A549 (cell line): Measurements from ENCODE around the gene TERB2. TPM values are rescaled to one million over a fixed set of nuclear protein-coding genes. Genes with fewer than 3 reads are reported as not detected.
"Not testable (repeated sequence)": the region's sequence is repeated elsewhere in the genome, so short reads cannot be mapped to it uniquely, and the experiment has no call there.

Experiments used
- ATAC-seq, 2 experiments: fragments of 200-7000 bp in 1 of 2; fragments of >200 bp in 1 of 2; cut with Nextera tagmentation in 1 of 2; cut with Tn5 transposase in 1 of 2; 3 replicates each; pipeline versions ENCODE4 v1.8.0 to v1.9.1; 2018 to 2020; ENCODE audit warnings: mild to moderate bottlenecking in 1 of 2, moderate library complexity in 1 of 2
- CTCF ChIA-PET: fragments of 300-600 bp; sonication (Branson Sonifier 250); formaldehyde crosslinking; extraction: SDS; loops from one replicate; lab custom pipeline; 2021; ENCODE audit warnings: antibody characterized with exemption, inconsistent platforms; lab: Yijun Ruan, JAX
- POLR2A ChIA-PET: fragments of 350-600 bp; formaldehyde crosslinking; extraction: SDS; loops from one replicate; lab custom pipeline; 2021; ENCODE audit warnings: antibody characterized with exemption, inconsistent platforms; lab: Yijun Ruan, JAX
- DNase-seq, 2 experiments: peaks; one replicate each; pipeline versions ENCODE4 v3.0.0 to v3.0.0-alpha.2; 2011 to 2016; ENCODE audit warnings: low read depth in 1 of 2, low spot score in 1 of 2
- FAIRE-seq: peaks from 2 replicates; lab custom pipeline; 2011; peaks lifted over from hg19 to GRCh38; lab: Jason Lieb, UNC
- H3K27ac ChIP-seq, 2 experiments: fragments of >200 bp; sonication (Bioruptor Twin); formaldehyde crosslinking; 3 replicates each; pipeline ENCODE4 v1.5.1; 2016 to 2017
- H3K4me1 ChIP-seq: fragments of >200 bp; sonication (Bioruptor Twin); formaldehyde crosslinking; 3 replicates; pipeline ENCODE4 v1.6.1; 2016
- H3K4me2 ChIP-seq: fragments of >200 bp; sonication (Bioruptor Twin); formaldehyde crosslinking; 3 replicates; pipeline ENCODE4 v1.6.1; 2016
- H3K4me3 ChIP-seq: fragments of >200 bp; sonication (Bioruptor Twin); formaldehyde crosslinking; 3 replicates; pipeline ENCODE4 v1.5.1; 2016
- H3K9me3 ChIP-seq: fragments of >200 bp; sonication (Bioruptor Twin); formaldehyde crosslinking; 3 replicates; pipeline ENCODE4 v1.6.1; 2016
- CBX2 ChIP-seq: fragments of 200-600 bp; sonication (generic); IDR thresholded peaks from 2 replicates; pipeline ENCODE4 v1.6.1; 2016; ENCODE audit warnings: low read depth, mild to moderate bottlenecking, borderline replicate concordance
- CEBPB ChIP-seq, 2 experiments: fragments of >200 bp in 1 of 2; sonication (Bioruptor Twin) in 1 of 2; formaldehyde crosslinking in 1 of 2; IDR thresholded peaks; 2 replicates each; pipeline ENCODE4 v1.6.1; 2012 to 2016
- CHD2 ChIP-seq: fragments of 150-350 bp; IDR thresholded peaks from 2 replicates; pipeline ENCODE4 v1.6.1; 2014; ENCODE audit warnings: low read length; ENCODE audit not compliant: partially characterized antibody
- FOXS1 ChIP-seq: fragments of 250-450 bp; sonication (Bioruptor Pico); IDR thresholded peaks from 2 replicates; pipeline ENCODE4 v1.5.0; 2020; ENCODE audit warnings: mild to moderate bottlenecking, moderate library complexity
- HDAC2 ChIP-seq: fragments of 200-600 bp; sonication (generic); IDR thresholded peaks from 2 replicates; pipeline ENCODE4 v1.6.1; 2016
- HES2 ChIP-seq: fragments of >200 bp; sonication (Bioruptor Twin); formaldehyde crosslinking; IDR thresholded peaks from 2 replicates; pipeline ENCODE4 v1.6.1; 2016
- HOXA7 ChIP-seq: fragments of 250-450 bp; sonication (Bioruptor Pico); IDR thresholded peaks from 2 replicates; pipeline ENCODE4 v1.5.0; 2020; ENCODE audit warnings: mild to moderate bottlenecking, moderate library complexity
- JUNB ChIP-seq: fragments of >200 bp; sonication (Bioruptor Twin); formaldehyde crosslinking; IDR thresholded peaks from 2 replicates; pipeline ENCODE4 v1.6.1; 2016
- KDM5A ChIP-seq: fragments of 200-600 bp; sonication (generic); IDR thresholded peaks from 2 replicates; pipeline ENCODE4 v1.6.1; 2016; ENCODE audit warnings: antibody characterized with exemption, mild to moderate bottlenecking
- MAFK ChIP-seq: fragments of 450-650 bp; IDR thresholded peaks from 2 replicates; pipeline ENCODE4 v1.6.1; 2014; ENCODE audit not compliant: partially characterized antibody
- MAZ ChIP-seq: fragments of 150-350 bp; IDR thresholded peaks from 2 replicates; pipeline ENCODE4 v1.6.1; 2014; ENCODE audit warnings: antibody characterized with exemption, low read depth, low read length, borderline replicate concordance
- MYC ChIP-seq: IDR thresholded peaks from 2 replicates; pipeline ENCODE4 v1.6.1; 2012; ENCODE audit warnings: mild to moderate bottlenecking, inconsistent platforms, low read length, improper control_type of control experiment, borderline replicate concordance
- NPAS2 ChIP-seq: fragments of 250-450 bp; sonication (Bioruptor Pico); IDR thresholded peaks from 2 replicates; pipeline ENCODE4 v1.8.0; 2022; ENCODE audit warnings: mild to moderate bottlenecking, moderate library complexity, borderline replicate concordance
- PHF8 ChIP-seq: fragments of 200-600 bp; sonication (generic); IDR thresholded peaks from 2 replicates; pipeline ENCODE4 v1.6.1; 2016; ENCODE audit warnings: low read depth, mild to moderate bottlenecking, antibody characterized with exemption, moderate library complexity, borderline replicate concordance
- POLR2AphosphoS2 ChIP-seq: conservative IDR thresholded peaks from 2 replicates; pipeline ENCODE4 v1.6.1; 2012; ENCODE audit warnings: low read length, improper control_type of control experiment, inconsistent platforms
- RARB ChIP-seq: fragments of 250-450 bp; sonication (Bioruptor Pico); IDR thresholded peaks from 2 replicates; pipeline ENCODE4 v1.8.0; 2021; ENCODE audit warnings: mild to moderate bottlenecking, moderate library complexity
- RCOR1 ChIP-seq: fragments of 150-350 bp; IDR thresholded peaks from 2 replicates; pipeline ENCODE4 v1.6.1; 2014; ENCODE audit warnings: antibody characterized with exemption, low read length, low read depth
- REST ChIP-seq: fragments of 200-600 bp; sonication (generic); IDR thresholded peaks from 2 replicates; pipeline ENCODE4 v1.6.1; 2016; ENCODE audit warnings: antibody characterized with exemption, mild to moderate bottlenecking, moderate library complexity
- RFX5 ChIP-seq: fragments of 450-650 bp; IDR thresholded peaks from 2 replicates; pipeline ENCODE4 v1.7.1; 2014; ENCODE audit warnings: antibody characterized with exemption, mild to moderate bottlenecking, moderate library complexity
- TP53 ChIP-seq: fragments of 250-450 bp; sonication (Bioruptor Pico); IDR thresholded peaks from 2 replicates; pipeline ENCODE4 v1.5.0; 2021; ENCODE audit warnings: mild to moderate bottlenecking, moderate library complexity
- ZFP36 ChIP-seq: fragments of 450-650 bp; IDR thresholded peaks from 2 replicates; pipeline ENCODE4 v1.6.1; 2014; ENCODE audit warnings: borderline replicate concordance; ENCODE audit not compliant: partially characterized antibody
- ZSCAN20 ChIP-seq: fragments of 250-450 bp; sonication (Bioruptor Pico); IDR thresholded peaks from 2 replicates; pipeline ENCODE4 v1.8.0; 2022; ENCODE audit warnings: mild to moderate bottlenecking, moderate library complexity
- WGBS: methylation state at CpG from one replicate; pipeline ENCODE4 v1.1.6; 2017; ENCODE audit errors: missing lambda C conversion rate; 5-methylcytosine and 5-hydroxymethylcytosine counted together
- polyA plus RNA-seq, 4 experiments: library from polyadenylated mRNA; depleted of rRNA in 3 of 4; stranded (reverse); fragments of >200 nt; fragmentation: RNase III in 1 of 4; extraction: RNeasy Plus Mini Kit Qiagen cat#74134 plus additional on column Dnase treatment in 1 of 4; gene quantifications; 2 replicates in 3 of 4; 3 replicates in 1 of 4; pipeline ENCODE4 v1.2.3, GENCODE V29; 2011 to 2017

TERB2 gene
- polyA plus RNA-seq, 2 of the 4 experiments (the other 2 are of a cell fraction) = not detected

- DNase-seq, H3K4me3 ChIP-seq, CTCF ChIA-PET, H3K27ac ChIP-seq, POLR2A ChIA-PET, FAIRE-seq, H3K4me1 ChIP-seq, ATAC-seq, H3K9me3 ChIP-seq, H3K4me2 ChIP-seq: not testable (repeated sequence)
- WGBS = 68% methylated on average over 4 of the region's 4 CpGs
Observed at GRCh38 chr15:44930283-44930682, 26.2 kb upstream of the TERB2 start.

GRCh38 chr15:44958302-44958701 lies 1.8 kb downstream of the TERB2 start:
- H3K4me1 ChIP-seq, H3K27ac ChIP-seq, FAIRE-seq, H3K4me3 ChIP-seq, DNase-seq, H3K9me3 ChIP-seq, H3K4me2 ChIP-seq, CTCF ChIA-PET, ATAC-seq, POLR2A ChIA-PET: not testable (repeated sequence)
- 51% methylated on average over 3 of the region's 3 CpGs for WGBS

- no peak for FAIRE-seq
- ATAC-seq = no peak
- POLR2A ChIA-PET = no interaction called here
Observed at GRCh38 chr15:44968475-44968874, 12.0 kb downstream of the TERB2 start.

GRCh38 chr15:44971036-44971435 lies 14.5 kb downstream of the TERB2 start:
- 78% methylated on average over 6 of the region's 6 CpGs for WGBS
- H3K4me1 ChIP-seq = no peaks in the 10 kb centered on the region
- no peak for TF ChIP-seq POLR2AphosphoS2
- TF ChIP-seq ZFP36 = no peak
- no peak for TF ChIP-seq RARB (CRISPR knock-in tag)
- TF ChIP-seq HOXA7 = no peak
- TF ChIP-seq PHF8 = no peak
- TF ChIP-seq CBX2 = no peak
- no peak for TF ChIP-seq MYC
- no peak for TF ChIP-seq TP53 (CRISPR knock-in tag)
- TF ChIP-seq HDAC2 = no peak
- TF ChIP-seq MAFK = no peak

More at GRCh38 chr15:44968475-44968874, 12.0 kb downstream of the TERB2 start:
- TF ChIP-seq HES2 (no peak), CHD2 (no peak), ZSCAN20 (CRISPR knock-in tag) (no peak), FOXS1 (CRISPR knock-in tag) (no peak), RCOR1 (no peak), RARB (CRISPR knock-in tag) (no peak), RFX5 (no peak), MAZ (no peak), JUNB (no peak), CEBPB (IDR thresholded peaks at IDR 0.05) (no peak), KDM5A (no peak), REST (no peak), NPAS2 (CRISPR knock-in tag) (no peak)
- TF ChIP-seq, all 56 proteins: peak for 0
- 38% methylated on average over 4 of the region's 4 CpGs for WGBS
- Histone ChIP-seq H3K4me2 (no peak overlapping the region), H3K9me3 (no peaks in the 10 kb centered on the region), H3K27ac (no peak overlapping the region), H3K4me3 (no peak overlapping the region), H3K4me1 (no peaks in the 10 kb centered on the region)
- DNase-seq = no peak
- CTCF ChIA-PET = interaction anchor here (0.7 to 2.5 kb wide), 5 partner anchors 69 to 152 kb away, joined by 3 to 12 read pairs (median 3); partner anchors contain the start of gene DUOXA2

GRCh38 chr15:44976183-44976582 lies 19.7 kb downstream of the TERB2 start:
- peak; percentile 28 for FAIRE-seq
- H3K4me2 ChIP-seq, H3K4me3 ChIP-seq, CTCF ChIA-PET, DNase-seq, H3K9me3 ChIP-seq, ATAC-seq, H3K4me1 ChIP-seq, H3K27ac ChIP-seq, POLR2A ChIA-PET: not testable (repeated sequence)
- WGBS = 100% methylated on average over 3 of the region's 3 CpGs

More at GRCh38 chr15:44971036-44971435, 14.5 kb downstream of the TERB2 start:
- FAIRE-seq (no peak), DNase-seq (no peak), ATAC-seq (no peak)
- ChIA-PET POLR2A (no interaction called here), CTCF (interaction anchor here (2.0 kb wide), 1 partner anchor 66 kb away, joined by 7 read pairs; no protein-coding TSS in a partner anchor)
- Histone ChIP-seq H3K9me3 (no peaks in the 10 kb centered on the region), H3K4me2 (no peak overlapping the region), H3K27ac (no peak overlapping the region), H3K4me3 (no peak overlapping the region)
